ENCODE results near the gene CDC42EP5.

CDC42EP5 gene

DNA sequence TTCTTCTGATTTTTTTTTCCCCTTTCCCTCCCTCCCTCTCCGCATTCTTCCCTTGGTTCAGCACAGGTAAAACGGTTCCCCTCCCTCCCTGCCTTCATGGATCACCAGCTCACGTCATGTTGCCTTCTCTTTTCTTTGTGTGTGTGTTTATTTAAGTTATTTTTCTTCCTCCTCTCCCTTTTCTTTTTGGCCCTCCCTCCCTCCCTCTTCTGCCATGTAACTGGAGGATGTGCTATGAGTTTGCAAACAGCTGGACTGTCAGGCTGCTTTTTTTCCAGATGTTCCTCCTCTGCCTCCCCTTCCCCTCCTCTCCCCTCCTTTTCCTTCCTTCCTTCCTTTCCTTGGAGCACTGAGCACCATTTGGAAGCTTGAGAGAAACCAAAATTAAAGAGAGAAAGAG lies 11.5 kb downstream of the CDC42EP5 start:
- no peak for ATAC-seq

DNA sequence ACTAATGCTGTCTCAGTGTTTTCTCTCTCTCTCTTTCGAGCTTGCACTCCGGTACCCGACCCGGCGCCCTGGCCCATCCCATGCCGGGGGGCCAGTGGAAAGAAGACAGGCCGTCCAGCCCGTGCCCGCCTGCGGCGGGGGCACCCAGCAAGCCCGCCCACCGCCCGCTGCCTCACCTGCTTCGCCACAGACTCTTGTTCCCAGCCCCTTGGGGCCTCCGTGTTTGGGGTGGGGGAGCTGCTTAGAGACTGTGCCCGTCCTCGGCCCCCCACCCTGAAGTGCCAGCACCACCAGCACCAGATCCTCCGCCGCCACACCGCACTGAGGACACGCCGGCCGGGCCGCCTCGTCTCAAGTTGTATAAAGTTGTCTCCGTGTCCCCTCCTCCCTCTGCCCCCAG lies 11.9 kb downstream of the CDC42EP5 start:
- no peak for ATAC-seq

DNA sequence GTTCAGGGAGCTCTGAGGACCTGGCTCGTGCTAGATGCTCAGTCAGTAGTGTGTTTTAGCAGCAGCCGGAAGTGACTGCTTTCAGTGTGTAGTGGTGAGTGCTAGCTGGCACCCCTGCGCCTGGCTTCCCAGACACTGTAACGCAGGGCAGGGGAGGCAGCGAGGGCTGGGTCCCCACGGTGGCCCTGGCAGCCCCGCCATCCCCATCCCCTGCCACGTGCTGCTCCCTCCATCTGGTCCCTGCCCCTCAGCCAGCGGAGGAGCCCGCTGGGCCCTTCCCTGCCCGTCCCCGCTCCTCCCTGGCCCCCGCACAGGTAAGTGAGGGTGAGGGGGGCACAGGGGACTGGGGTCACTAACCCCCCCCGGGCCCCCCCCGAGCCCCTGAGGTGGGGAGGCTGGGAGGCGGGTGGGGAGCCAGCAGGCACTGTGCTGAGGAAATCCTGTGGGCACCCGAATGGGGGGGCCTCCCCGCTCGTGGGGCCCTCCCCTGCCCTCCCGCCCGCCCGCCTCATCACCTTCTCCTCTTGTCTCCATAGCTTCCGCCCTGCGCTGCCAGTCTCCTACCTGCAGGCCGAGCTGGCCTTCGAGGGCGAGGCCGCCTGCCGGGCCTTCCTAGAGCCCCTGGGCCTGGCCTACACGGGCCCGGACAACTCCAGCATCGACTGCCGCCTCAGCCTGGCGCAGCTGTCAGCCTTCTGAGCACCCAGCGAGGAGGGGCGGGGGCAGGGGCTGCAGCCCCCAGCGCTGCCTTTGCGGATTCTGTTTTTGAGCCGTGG lies 12.7 kb downstream of the CDC42EP5 start:
- ATAC-seq, result no peak

DNA sequence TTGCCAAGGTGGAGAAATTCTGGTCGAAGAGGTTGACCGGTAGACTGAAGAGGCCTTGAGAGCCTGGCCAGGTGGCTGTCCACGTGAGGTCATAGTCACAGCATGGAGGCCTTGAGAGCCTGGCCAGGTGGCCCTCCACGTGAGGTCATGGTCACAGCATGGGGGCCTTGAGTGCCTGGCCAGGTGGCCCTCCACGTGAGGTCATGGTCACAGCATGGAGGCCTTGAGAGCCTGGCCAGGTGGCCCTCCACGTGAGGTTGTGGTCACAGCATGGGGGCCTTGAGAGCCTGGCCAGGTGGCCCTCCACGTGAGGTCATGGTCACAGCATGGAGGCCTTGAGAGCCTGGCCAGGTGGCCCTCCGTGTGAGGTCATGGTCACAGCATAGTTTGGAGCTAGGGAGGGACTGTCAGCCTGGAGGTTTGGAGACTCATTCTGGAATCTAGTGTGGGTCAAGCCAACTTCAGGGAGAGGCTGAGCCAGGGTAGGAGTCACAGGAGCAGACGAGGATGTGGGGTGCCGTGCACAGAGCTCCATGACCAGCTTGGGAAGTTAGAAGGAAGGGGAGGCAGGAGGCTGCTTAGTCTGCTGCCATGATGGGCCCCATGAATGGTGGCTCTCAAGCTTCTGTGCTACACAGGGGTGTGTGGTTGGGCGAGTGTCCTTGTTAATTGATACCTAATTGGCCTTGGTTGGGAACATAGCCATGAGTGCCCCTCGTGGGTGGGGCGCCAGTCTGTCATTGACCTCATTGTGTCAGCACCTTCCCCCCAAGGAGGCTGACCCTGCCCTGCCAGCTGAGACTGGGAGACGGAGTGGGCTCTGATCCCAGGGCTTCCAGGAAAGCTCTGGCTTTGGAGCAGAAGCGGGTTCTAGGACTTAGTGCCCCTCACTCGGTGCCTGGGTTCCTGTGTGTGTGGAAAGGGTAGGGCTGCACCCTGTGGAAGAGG lies 13.5 kb downstream of the CDC42EP5 start:
- no peak for ATAC-seq

DNA sequence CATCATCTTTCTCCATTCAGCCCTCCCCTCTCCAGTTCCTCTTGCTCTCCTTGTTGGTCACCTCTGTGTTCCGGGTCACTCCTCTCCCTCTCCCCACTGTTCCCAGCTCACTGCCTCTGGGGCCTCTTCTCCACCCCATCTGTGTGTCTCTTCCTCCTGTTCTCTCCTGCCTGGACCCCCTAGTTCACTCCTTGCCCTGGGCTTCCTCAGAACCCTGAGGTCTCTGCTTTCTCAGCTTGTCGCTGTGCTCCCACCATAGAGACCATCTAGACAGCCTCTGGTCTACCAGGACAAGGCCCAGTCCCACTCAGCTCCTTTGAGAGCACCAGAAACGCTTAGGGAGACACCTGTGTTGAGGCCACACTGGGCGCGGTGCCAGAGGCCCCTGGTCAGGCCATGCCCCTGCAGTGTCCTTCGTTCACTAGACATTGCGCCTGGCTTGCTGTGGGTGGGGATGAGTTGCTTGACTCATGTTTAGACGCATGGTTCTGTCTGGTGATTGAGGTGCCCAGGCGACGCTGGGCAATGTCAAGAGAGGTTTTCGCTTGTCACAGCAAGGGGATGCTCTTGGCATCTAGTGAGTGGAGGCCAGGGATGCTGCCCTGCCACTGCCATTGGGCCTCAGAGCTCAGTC lies 14.3 kb downstream of the CDC42EP5 start:
- ATAC-seq, result no peak

DNA sequence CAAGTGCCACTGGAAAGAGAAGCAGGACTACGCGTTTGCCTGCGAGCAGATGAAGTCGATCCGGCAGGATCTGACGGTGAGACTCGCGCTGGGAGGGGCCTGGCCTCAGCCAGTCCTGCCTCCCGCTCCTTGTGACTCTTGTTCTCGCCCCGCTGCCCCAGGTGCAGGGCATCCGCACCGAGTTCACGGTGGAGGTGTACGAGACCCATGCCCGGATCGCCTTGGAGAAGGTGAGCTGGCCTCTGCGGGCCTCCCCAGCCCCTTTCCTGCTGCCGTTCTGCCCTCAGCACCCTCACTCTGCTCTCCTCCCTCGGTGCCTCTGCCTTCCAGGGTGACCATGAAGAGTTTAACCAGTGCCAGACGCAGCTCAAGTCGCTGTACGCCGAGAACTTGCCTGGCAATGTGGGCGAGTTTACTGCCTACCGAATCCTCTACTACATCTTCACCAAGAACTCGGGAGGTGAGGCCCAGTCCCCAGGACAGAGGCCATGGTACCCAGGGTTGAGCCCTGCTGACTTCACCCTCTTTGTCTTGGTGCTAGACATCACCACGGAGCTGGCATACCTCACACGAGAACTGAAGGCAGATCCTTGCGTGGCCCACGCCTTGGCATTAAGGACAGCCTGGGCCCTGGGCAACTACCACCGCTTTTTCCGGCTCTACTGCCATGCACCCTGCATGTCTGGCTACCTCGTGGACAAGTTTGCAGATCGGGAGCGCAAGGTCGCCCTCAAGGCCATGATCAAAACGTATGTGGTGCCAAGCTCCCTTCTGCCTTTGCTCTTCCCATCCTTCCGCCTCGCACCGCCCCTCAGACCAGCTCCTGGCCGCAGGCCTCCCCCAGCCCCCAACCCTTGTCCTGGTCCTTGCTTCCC lies 15.1 kb downstream of the CDC42EP5 start:
- ATAC-seq, result no peak

DNA sequence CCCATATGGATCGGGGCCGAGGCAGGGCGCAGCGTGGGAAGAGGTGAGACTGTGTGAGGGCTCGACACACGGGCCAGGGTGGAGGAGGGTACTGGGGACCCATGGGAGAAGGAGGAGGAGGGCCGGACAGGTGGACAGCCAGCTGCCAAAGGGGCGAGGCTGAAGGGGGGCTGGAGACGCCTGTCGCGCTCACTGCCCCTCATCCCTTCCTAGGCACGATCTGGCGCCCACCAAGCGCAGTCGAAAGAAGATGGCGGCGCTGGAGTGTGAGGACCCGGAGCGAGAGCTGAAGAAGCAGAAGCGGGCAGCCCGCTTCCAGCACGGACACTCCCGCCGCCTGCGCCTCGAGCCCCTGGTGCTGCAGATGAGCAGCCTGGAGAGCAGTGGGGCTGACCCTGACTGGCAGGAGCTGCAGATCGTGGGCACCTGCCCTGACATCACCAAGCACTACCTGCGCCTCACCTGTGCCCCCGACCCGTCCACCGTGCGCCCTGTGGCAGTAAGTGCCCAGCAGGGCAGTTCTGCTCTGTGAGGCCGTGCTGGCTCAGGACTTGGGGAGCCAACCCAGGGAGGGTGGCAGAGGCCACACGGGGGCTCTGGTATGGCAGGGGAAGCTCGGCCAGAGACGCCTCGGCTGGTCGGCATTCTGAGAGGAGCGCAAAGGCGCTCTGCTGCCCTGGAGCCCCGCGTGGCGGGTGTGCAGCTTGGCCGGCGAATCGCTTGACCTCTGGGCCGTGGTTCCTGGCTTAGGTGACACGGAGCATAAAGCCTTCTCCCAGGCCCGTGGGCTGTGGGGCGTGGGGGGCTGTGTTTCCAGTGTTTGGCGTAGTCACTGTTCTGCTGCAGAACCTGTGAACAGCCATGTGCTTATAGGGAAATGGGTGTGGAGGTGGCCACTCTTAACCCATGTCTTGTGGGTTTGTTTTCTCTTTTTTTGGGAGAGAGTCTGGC lies 16.4 kb downstream of the CDC42EP5 start:
- no peak for ATAC-seq

DNA sequence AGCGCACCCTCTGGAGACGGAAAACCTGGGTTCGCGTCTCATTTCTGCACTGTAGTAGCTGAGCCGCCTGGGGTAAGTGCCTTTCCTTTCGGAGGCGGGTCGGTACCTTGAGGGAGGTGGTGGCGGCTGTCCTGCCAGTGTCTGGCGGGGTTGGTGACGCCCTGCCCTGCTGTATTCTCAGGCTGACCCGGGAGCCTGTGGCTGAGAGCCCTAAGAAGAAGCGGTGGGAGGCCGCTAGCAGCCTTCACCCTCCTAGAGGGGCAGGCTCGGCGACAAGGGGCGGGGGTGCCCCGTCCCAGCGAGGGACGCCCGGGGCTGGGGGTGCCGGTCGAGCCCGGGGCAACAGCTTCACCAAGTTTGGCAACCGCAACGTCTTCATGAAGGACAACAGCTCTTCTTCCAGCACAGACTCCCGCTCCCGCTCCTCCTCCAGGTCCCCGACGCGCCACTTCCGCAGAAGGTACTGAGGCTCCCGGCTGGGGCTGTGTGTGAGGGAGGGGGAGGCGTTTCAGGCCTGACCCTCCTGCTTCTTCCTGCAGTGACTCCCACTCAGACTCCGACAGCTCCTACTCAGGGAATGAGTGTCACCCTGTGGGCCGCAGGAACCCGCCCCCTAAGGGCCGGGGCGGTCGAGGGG lies 17.2 kb downstream of the CDC42EP5 start:
- ATAC-seq, result no peak

DNA sequence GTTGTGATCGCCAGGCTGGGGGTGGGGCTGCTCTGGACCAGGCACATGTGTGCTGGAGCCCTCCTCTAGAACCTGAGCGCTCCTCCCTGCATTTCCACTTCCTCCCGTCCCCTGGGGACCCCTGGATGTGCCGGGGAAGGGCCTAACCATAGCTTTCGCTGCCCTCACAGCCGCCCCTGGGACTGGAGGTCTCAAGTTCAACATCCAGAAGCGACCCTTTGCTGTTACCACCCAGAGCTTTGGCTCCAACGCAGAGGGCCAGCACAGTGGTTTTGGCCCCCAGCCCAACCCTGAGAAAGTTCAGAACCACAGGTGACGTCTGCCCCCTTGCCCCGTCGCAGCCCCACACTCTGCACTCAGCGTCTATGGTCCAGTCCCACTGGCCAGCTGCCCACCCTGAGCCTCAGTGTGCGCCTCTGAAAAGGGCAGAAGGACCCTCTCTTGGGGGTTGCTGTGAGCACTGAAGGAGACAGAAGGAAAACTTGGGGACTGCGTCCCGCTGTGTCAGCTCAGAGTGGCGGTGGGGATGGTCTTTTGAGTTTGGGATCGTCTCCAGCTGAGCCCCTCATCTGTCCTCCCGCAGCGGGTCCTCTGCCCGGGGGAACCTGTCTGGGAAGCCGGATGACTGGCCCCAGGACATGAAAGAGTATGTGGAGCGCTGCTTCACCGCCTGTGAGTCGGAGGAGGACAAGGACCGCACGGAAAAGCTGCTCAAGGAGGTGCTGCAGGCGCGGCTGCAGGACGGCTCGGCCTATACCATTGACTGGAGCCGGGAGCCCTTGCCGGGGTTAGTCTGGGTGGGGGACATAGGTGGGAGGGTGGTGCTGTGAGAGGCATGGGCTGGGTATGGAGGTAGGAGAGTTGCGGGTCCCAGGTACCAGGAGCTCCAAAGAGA lies 18.1 kb downstream of the CDC42EP5 start:
- no peak for ATAC-seq

DNA sequence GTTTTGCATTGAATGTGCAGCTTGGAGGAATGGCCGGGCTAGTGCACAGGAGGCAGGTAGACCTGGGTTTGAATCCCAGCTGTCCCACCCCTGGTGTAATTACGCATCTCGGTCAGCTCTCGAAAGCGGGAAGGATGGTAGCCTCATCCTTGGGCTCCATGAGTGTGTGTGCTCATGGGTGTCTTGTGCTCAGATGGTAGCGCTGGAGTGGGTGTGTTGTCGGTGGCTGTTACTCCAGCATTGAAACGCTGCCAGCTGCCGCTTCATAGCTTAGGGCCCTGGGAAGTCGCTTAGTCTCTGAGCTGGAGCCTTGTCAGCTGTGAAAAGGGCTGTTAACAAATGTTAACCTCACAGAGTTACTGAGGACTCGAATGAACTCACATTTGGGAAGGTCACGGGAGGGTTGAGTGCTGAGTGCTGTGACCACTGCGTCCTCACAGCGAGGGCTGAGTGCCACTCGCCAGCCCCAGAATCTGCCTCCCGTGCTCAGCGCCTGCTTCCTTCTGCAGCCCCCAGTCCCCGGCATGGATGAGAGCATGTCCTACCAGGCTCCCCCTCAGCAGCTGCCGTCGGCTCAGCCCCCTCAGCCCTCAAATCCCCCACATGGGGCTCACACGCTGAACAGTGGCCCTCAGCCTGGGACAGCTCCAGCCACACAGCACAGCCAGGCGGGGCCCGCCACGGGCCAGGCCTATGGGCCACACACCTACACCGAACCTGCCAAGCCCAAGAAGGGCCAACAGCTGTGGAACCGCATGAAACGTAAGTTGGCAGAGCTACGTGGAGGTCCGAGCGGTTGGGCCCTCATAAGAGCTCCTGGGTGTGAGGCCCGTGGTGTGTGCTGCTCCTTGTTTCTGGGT lies 18.9 kb downstream of the CDC42EP5 start:
- no peak for ATAC-seq

DNA sequence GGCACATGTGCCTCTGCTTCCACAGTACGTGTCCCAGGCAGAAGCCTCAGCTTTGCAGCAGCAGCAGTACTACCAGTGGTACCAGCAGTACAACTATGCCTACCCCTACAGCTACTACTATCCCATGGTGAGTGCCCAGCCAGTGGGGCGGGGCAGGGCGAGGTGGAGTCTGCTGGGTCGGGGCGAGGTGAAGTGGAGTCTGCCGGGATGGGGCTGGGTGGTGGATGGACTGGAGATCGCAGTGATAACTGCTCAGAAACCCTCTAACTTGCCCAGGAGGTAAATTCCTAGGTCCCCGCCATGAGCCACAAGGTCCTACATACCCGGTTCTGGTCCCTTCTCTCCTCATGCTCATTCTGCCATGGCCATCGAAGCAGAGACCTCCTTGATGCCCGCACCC lies 20.5 kb downstream of the CDC42EP5 start:
- no peak for ATAC-seq

DNA sequence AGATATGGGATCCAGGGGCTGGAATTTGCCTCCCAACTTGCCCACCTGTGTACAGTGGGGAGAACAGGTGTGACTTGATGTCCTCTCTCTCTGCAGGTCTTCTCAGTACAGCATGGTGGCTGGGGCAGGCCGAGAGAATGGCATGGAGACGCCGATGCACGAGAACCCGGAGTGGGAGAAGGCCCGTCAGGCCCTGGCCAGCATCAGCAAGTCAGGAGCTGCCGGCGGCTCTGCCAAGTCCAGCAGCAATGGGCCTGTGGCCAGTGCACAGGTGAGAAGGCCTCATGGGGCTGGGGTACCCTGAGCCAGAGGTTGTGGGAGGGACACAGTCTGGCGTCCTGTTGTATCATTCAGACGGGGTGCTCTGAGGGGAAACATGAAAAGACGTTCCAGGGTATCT lies 21.1 kb downstream of the CDC42EP5 start:
- ATAC-seq, result no peak

DNA sequence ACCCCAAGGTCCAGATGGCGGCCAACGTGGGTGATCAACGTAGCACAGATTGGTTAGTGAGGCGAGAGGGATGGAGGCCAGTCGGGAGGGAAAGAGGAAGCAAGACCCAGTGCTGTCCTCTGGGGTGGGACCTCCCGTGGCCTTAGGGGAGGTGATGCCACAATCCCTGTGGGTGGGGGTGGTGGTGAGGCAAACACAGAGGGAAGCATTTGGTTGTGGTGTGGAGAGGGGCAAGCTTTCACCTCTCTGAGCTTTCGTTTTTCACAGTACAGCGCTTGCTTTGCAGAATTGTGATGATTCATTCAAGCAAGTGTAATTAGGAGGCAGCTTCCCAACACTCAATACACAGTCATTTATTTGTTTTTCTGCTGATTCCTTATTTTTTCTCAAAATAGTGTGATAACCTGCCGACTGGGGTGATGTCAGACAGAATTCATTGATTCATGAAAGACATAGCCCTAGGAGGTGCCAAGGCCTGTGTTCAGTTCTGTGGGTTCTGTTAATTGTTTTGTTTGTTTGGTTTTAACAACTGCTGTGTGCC lies 21.7 kb downstream of the CDC42EP5 start:
- ATAC-seq, result no peak

DNA sequence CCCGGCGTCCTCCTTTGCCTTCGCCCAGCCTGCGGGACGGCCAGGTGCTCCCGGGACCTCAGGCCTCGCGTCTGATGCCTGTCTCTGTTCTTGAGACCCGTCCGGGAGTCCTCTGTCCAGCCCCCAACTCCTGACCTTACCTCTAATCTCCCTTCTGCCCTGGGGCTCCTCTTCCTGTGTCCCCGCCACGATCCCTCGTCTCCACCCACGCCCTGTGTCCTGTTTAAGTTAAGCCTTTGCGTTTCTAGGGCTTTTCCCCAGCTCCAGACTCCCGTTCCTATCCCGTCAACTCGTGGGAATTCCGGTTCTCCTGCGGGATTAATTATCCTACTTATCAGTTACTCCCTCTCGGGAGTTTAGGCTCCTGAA lies 23.4 kb downstream of the CDC42EP5 start:
- ATAC-seq, result no peak

DNA sequence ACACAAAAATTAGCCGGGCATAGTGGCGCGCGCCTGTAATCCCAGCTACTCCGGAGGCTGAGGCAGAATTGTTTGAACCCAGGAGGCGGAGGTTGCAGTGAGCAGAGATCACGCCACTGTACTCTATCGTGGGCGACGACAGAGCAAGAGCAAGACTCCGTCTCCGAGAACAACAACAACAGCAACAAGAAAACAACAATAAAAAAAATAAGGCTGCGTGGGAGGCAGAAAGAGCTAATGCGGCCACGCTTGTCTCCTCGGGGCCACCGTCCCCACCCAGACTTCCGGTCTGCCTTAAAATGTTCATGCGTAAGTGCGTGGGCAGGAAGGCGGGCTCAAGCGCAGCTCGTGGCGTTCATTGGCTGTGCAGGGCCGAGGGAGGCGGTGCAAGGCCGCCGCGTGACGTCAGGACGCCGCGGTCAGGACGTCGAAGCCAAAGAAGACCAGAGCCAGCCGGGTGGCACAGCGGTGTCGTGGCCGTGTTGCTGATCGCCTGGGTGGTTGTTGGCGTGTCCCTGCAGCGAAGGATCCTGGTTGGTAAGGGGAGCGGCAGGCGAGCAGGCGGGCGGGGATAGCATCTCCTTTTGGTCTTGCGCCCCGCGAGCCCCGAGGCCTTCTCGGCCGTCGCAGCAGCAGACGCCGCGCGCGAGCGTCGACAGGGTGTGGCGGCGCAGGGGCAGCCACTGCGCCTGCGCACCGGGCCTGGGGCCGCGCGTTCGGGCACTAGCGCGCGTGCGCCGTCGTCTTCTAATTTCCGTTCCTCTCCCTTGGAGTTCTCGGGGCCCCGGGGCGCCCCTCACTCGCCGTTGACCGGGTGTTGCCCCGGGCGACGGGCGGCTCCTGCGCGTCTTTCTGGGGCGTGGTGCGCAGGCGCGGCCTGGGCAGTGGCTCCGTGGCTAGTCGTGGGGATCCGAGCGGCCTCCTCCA lies 24.1 kb downstream of the CDC42EP5 start, which contains the start of gene LENG8:
TSS of gene LENG8 (plus strand) at position 426 of the 927 bp plus-strand sequence. CDS start 2,146 bp downstream, outside the sequence.
- peak; percentile 91 to 94 for ATAC-seq

DNA sequence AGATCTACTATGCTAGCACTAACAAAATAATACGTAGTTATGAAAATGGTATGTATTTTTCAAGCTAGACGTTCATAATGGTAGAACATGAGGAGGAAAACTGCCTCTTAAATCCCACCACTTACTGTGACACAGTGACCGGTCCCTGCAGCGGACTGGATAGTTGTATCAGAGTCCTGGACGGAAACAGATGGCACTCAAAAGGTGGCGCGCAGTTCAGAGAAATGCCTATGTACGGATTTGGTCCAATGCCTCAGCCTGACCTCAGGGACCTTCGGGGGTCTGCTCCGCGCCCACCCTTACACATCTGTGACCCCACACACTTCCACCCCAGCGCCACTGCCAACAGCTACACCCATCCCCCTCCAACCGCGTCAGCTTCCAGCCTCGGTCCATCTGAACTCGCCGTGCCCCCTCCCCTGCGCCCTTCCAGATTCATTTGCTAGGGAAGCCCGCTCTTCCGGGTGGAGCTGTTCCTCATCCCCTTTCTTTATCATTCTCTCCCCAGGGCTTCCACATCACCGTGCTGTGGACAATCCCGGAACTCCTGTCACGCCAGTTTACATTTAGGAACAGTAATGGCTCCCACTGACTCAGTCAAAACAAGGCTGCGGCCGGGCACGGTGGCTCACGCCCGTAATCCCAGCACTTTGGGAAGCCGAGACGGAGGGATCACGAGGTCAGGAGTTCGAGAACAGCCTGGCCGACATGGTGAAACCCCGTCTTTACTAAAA lies 24.9 kb downstream of the CDC42EP5 start:
- ATAC-seq, result peak; percentile 8 to 18
